Mammary epithelial cell (primary cell): ENCODE results near the gene KCNIP1.

Experiments used
- EZH2 ChIP-seq: IDR thresholded peaks from 2 replicates; pipeline ENCODE4 v1.6.1; 2012; ENCODE audit warnings: low read length, inconsistent platforms, borderline replicate concordance
- TF ChIP-seq, protein P1 (sequence below), 2 donors: IDR thresholded peaks in 1 of 2; conservative IDR thresholded peaks in 1 of 2; 2 replicates each; pipeline ENCODE4 v1.5.1; 2011 to 2012; ENCODE audit warnings: inconsistent platforms in 2 of 2, low read length in 2 of 2, mild to moderate bottlenecking in 2 of 2, control low read depth in 1 of 2, low read depth in 1 of 2; ENCODE audit not compliant: insufficient read depth in 1 of 2; ENCODE audit errors: extremely low read depth in 1 of 2

DNA sequence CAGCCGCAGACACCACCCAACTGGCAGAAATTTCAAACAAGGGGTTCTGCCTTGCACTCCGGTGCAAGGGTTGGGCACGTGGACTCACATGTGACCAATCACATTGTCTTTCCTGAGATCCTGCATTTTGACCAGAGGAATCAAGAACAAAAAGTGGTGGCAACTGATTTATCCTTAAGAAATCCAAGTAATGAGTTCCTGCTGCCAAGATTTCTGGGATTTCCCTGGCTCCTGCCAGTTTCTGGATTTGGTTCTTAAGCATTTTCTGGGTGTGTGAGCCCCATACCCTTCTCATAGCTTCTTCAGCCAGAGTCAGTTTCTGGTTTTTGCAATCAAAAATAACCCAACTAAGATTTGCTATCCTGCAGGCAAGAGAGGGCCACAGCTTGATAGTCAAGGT, 17.4 kb upstream of the KCNIP1 start:
- TF ChIP-seq, protein P1, sequence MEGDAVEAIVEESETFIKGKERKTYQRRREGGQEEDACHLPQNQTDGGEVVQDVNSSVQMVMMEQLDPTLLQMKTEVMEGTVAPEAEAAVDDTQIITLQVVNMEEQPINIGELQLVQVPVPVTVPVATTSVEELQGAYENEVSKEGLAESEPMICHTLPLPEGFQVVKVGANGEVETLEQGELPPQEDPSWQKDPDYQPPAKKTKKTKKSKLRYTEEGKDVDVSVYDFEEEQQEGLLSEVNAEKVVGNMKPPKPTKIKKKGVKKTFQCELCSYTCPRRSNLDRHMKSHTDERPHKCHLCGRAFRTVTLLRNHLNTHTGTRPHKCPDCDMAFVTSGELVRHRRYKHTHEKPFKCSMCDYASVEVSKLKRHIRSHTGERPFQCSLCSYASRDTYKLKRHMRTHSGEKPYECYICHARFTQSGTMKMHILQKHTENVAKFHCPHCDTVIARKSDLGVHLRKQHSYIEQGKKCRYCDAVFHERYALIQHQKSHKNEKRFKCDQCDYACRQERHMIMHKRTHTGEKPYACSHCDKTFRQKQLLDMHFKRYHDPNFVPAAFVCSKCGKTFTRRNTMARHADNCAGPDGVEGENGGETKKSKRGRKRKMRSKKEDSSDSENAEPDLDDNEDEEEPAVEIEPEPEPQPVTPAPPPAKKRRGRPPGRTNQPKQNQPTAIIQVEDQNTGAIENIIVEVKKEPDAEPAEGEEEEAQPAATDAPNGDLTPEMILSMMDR (conservative IDR thresholded peaks at IDR 0.05 in 1 of 2, IDR thresholded peaks at IDR 0.05 in 1 of 2; ENCODE audit: extremely low read depth in 1 of 2, insufficient read depth in 1 of 2, low read depth in 1 of 2, low read length in 2 of 2): no peak
- TF ChIP-seq EZH2: no peak
